SH-SY5Y (cell line): ENCODE measurements around the gene NR1I2.

ENCODE experiments used
- GATA2 ChIP-seq: IDR thresholded peaks from 2 replicates; pipeline ENCODE4 v1.6.1; 2011; ENCODE audit warnings: mild to moderate bottlenecking, low read depth, low read length
- GATA3 ChIP-seq: IDR thresholded peaks from 2 replicates; pipeline ENCODE4 v1.6.1; 2011; ENCODE audit warnings: low read depth, mild to moderate bottlenecking, low read length, moderate library complexity

Gene NR1I2

DNA sequence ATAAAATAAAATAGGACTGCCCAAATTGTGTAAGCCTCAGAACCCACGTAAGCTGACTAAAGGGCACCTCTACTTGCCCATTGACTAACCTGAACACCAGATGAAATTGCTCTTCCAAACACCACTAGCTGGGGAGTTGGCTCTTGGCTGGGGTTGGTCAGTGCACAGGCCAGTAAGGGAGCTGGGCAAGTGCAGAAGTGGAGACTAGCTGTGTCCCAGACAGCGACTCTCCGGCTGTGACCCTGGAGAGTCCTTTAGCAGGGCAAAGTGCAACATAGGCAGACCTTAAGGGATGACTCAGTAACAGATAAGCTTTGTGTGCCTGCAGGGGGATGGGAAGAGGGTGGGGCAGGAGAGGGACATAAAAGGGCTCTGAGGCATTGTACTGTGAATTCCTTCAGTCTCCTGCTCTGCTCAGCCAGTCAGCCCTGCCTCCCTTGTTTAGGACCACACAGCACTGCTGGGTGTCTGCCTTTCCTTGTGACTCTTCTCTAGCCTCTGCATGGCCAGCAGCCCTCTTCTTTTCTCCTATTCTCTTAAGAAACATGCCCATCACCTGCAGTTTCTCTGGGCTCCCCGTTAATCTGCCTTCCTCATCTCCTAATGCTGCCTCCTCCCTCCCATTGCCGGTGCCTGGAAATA lies 13.2 kb downstream of the NR1I2 start:
- TF ChIP-seq GATA3 (no peak), GATA2 (no peak)

DNA sequence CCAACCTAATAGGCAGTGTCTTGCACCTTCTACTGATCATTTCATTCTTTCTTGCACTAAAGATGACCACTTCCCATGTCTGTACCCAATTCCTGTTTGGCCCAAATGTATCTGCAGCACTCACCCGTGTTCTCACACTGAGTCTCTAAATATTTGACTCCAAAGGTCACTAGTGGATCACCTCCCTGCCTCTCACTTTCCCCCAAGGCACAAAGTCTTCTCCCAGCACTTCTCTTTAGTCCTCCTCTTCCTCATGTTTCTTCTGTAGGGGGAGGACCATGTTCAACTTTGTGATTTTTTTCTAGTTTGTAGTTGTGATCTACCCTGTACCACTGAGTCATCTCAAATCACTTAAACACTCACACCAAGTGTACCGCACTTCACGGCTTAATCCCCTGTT lies 13.9 kb downstream of the NR1I2 start:
- TF ChIP-seq GATA3 (no peak), GATA2 (no peak)

DNA sequence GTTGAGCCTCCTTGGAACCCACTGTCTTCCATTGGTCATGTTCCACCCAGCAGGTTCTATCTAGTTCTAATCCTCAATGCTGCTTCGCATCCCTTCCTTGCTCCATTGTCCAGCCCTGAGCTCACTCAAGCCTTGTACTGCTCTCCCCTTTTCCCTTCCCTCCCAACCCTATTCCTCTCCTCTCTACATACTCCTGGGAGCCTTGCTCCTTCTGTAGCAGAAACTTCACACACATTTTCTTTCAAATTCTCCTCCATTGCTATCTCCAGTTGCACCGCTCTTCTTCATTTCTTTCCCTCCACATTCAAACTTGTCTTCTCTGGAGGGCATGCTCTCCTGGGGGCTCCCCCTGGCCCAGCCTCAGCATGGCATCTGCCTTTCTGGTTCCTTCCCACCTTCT lies 14.5 kb downstream of the NR1I2 start:
- TF ChIP-seq GATA2, result no peak
- TF ChIP-seq GATA3, result no peak

DNA sequence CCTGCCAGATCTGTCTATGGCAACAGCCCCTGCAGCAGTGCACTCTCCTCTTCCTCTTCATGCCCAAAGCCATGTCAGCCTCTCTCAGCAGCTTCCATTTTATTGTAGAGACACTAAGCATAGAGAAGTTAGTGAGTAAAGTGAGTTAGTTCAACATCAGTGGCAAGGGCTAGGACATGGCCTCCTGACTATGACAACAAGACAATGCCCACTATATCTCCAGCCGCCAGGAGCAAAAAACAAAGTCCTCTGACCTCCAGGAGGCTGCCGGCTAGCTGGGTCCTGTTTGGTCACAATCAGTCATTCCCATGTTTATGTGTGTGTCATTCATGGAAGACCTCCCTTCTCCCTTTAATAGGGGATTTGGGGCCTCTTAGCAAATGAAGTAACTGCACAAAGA lies 14.9 kb downstream of the NR1I2 start:
- no peak for TF ChIP-seq GATA3
- no peak for TF ChIP-seq GATA2

DNA sequence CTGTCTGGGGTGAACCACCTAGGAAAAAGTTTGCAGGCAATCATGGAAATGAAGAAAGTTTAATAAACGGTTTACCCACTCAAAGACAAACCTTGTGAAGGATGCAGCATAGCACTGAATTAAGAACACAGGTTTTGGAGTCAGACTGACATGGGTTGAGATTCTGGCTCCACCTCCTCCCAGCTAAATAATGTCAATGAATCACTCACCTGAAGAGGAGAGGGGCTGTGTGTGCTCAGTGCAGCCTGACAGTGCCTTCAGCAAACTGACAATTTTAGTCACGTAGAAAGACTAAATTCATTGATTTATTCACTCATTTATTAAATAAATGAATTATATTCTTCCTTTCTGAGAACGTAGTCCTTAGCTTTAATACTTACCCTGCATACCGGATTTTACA lies 18.9 kb downstream of the NR1I2 start:
- TF ChIP-seq GATA3 (no peak), GATA2 (no peak)

DNA sequence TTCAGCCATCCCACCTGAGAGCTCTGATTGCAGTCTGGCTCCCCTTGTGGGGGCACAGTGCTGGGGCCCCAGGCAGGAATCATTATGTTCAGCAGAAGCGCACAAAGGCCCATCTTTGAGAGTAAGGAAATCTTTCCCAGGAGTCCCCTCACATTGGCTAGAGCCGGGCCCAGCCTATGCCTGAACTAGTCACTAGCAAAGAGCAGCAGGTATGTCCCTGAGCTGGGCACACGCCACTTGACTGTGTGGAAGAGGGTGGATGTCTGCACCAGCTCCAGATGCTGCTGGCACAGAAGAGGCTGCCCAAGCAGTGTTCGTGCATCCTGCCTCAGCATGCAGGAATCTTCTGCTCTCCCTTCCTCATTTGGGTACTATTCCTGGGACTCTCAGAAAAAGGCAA lies 26.3 kb downstream of the NR1I2 start:
- no peak for TF ChIP-seq GATA3
- TF ChIP-seq GATA2, result no peak

DNA sequence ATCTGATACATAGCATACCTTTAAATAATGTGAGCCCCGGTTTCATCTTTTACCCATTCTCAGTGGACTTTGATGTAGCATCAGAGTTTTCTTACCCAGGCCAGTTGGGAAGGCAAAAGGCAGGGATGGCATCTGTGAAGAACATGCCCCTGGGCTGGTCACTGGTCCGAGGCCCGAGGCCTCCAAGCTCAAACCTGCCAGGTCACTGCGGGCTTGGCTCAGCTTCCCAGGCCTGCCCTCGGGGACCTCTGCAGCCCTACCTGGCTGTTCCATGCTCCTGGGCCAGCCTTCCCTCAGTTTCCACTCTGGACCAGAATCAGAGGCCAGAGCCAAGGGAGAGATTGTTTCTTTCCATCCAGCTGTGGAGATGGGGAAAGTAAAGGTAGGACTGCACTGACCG lies 26.9 kb downstream of the NR1I2 start:
- TF ChIP-seq GATA3 (no peak), GATA2 (no peak)

DNA sequence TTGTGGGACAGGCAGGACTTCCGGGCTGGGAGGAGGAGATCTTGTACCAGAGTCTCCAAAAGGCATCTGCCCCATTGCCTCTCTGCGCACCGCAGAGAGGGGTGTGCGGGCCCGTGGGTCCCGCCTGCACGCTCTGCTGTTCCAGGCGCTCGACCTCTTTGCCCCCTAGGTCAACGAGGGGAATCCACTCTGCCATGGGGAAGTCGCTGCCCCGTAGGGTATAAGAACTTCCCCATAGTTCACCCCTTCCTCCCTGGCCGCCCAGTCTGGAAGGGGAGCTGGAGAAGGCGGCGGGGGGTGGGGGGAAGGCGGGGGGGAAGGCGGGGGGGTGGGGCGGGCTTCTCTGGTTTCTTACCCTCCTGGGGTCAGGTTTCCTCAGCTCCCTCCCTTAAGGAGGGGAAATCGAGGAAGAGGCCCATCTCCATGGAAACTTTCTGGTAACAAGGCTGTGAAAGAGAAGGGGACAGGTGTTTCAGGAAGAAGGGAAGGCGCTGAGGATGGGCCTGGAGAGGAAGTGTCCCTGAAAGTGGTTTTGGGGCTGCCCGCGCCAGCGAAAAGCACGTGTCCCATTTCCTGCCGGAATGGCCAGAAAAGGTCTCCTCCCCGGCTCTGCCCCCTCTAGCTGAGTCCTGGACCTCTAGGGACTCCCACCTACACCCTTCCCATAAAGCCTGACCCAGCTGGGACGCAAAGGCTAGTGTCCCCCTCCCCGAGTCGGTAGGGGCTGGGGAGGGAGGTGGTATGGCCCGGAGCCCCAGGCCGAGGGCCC lies 27.5 kb downstream of the NR1I2 start:
- TF ChIP-seq GATA3 (no peak), GATA2 (no peak)

DNA sequence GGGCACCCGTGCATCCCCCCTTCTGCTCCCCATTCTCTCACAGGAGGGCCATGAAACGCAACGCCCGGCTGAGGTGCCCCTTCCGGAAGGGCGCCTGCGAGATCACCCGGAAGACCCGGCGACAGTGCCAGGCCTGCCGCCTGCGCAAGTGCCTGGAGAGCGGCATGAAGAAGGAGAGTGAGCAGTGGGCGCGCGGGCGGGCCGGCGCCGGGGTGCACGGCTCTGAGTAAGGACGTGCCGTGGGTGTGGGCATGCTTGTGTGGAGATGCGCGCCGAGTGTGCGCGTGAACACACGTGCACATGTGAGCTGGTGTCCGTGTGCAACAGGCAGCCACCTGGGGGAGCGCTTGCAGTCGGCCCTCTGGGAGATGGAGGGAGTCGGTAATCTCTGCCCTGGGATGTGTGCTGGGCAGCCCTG lies 28.1 kb downstream of the NR1I2 start:
- no peak for TF ChIP-seq GATA2
- no peak for TF ChIP-seq GATA3

DNA sequence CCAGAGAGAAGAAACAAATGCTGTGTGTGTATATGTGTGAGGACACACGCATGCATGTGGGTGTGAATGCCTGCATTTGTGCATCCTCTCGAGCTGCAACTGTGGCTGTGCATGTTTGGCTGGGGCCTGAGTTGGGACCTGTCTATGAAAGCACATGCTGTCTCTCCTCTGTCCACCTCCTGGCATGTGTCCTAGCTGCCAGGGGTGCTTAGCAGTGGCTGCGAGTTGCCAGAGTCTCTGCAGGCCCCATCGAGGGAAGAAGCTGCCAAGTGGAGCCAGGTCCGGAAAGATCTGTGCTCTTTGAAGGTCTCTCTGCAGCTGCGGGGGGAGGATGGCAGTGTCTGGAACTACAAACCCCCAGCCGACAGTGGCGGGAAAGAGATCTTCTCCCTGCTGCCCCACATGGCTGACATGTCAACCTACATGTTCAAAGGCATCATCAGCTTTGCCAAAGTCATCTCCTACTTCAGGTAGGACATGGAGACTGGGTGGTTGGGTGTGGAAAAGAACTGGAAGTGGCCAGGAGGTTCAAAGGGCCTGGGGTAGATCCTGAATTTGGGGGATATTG lies 30.7 kb downstream of the NR1I2 start:
- TF ChIP-seq GATA3, result no peak
- no peak for TF ChIP-seq GATA2

DNA sequence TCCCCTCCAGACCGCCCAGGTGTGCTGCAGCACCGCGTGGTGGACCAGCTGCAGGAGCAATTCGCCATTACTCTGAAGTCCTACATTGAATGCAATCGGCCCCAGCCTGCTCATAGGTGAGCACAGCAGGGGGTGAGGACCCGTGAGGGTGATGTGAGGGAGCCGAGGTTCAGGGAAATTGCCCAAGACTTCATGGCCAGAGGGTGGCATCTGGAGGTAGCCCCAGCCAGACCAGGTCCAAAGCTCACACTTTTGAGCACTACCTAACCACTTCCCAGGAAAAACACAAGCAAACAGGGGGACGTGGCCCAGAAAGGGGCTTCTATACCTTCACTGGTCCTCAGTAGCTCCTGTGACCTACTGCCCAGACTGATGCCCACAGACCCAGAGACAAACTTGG lies 33.8 kb downstream of the NR1I2 start:
- TF ChIP-seq GATA2 (no peak), GATA3 (no peak)

DNA sequence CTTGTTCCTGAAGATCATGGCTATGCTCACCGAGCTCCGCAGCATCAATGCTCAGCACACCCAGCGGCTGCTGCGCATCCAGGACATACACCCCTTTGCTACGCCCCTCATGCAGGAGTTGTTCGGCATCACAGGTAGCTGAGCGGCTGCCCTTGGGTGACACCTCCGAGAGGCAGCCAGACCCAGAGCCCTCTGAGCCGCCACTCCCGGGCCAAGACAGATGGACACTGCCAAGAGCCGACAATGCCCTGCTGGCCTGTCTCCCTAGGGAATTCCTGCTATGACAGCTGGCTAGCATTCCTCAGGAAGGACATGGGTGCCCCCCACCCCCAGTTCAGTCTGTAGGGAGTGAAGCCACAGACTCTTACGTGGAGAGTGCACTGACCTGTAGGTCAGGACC lies 35.2 kb downstream of the NR1I2 start:
- no peak for TF ChIP-seq GATA3
- no peak for TF ChIP-seq GATA2

DNA sequence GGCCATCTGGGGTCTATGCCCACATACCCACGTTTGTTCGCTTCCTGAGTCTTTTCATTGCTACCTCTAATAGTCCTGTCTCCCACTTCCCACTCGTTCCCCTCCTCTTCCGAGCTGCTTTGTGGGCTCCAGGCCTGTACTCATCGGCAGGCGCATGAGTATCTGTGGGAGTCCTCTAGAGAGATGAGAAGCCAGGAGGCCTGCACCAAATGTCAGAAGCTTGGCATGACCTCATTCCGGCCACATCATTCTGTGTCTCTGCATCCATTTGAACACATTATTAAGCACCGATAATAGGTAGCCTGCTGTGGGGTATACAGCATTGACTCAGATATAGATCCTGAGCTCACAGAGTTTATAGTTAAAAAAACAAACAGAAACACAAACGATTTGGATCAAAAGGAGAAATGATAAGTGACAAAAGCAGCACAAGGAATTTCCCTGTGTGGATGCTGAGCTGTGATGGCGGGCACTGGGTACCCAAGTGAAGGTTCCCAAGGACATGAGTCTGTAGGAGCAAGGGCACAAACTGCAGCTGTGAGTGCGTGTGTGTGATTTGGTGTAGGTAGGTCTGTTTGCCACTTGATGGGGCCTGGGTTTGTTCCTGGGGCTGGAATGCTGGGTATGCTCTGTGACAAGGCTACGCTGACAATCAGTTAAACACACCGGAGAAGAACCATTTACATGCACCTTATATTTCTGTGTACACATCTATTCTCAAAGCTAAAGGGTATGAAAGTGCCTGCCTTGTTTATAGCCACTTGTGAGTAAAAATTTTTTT lies 35.9 kb downstream of the NR1I2 start:
- TF ChIP-seq GATA2 (no peak), GATA3 (no peak)

DNA sequence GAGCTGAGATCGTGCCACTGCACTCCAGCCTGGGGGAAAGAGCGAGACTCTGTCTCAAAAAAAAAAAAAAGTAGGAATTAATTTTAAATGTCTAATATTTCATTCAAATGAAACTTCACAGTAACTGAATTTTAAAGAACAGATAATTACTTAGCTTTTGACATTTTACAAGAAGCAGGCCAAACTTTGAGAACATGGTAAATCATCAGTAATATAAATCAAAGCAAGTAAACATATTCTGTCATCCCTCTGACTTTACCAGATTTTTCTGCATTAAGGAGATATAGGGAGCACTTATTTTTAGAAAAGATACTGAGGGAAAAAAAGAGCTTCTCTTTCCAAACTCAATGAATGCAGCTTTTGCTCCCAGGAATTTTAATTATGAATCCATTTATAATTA lies 37.0 kb downstream of the NR1I2 start:
- no peak for TF ChIP-seq GATA3
- no peak for TF ChIP-seq GATA2

DNA sequence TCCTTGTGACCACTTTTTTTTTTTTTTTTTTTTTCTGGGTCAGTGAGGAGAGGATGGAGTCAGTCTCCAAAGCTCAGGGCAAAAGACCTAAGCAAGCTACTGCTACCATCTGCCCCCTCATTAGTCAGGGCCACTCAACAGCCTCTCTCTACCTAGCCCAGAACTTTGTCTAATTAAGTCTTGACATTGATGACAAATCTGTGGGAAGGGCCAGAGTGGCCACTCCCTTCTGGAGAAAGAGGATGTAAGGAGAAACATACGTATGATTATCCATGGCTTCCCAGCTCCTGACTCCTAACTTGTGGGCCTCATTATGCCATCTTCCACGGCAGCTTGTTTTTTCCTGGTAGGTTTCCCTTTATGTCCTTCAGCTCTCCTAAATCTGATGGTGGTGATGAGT lies 37.9 kb downstream of the NR1I2 start:
- TF ChIP-seq GATA3, result no peak
- TF ChIP-seq GATA2, result no peak

DNA sequence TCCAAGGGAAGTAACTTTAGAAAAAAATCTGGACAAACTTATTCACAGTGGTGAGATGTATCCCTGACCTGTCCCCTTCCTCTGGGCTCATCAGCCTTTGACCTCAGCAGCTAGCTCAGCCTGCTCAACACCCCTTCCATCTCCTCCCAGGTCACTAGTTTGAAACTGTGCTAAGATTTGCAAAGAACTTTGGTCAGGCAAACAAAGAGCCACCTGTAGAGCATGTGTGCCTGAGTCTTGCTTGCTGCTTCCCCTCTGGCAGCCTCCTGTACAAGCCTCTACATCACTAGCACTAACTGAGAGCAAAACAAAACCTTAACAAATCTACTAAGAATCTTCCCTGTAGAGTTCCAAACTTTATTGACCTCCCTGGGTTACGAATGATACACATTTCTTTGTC lies 43.9 kb downstream of the NR1I2 start:
- TF ChIP-seq GATA2 (no peak), GATA3 (no peak)
